Neuron (in vitro differentiated cells): Measurements from ENCODE around the gene PSMB3.
A peak's percentile ranks its signal among the peaks of the same experiment; 100 is the strongest.

Source experiments
- H2AFZ ChIP-seq: one replicate; pipeline ENCODE4 v1.6.1; 2013; ENCODE audit warnings: low read depth, mild to moderate bottlenecking, inconsistent platforms, low read length, moderate library complexity
- H3K27me3 ChIP-seq: one replicate; pipeline ENCODE4 v1.6.1; 2013; ENCODE audit warnings: low read length; ENCODE audit not compliant: insufficient read depth
- H3K36me3 ChIP-seq: one replicate; pipeline ENCODE4 v1.6.1; 2013; ENCODE audit warnings: low read length; ENCODE audit not compliant: insufficient read depth
- H3K4me1 ChIP-seq: one replicate; pipeline ENCODE4 v1.6.1; 2013; ENCODE audit warnings: low read length; ENCODE audit not compliant: insufficient read depth
- H3K4me3 ChIP-seq: 2 replicates; pipeline ENCODE4 v1.5.1; 2013; ENCODE audit warnings: mild to moderate bottlenecking, low read length, moderate library complexity
- H3K9me3 ChIP-seq: one replicate; pipeline ENCODE4 v1.6.1; 2013; ENCODE audit warnings: low read length

Gene PSMB3

GRCh38 chr17:38746004-38746848 is 6.3 kb upstream of the PSMB3 start:
- H3K27me3 ChIP-seq = no peaks in the 10 kb centered on the region
- H3K9me3 ChIP-seq = no peaks in the 10 kb centered on the region
- no peak overlapping the region for H2AFZ ChIP-seq
- peaks cover 56% of the 10 kb centered on the region for H3K4me1 ChIP-seq
- peak overlapping the region; percentile 67 for H3K4me3 ChIP-seq
- peaks cover 2% of the 10 kb centered on the region for H3K36me3 ChIP-seq

DNA sequence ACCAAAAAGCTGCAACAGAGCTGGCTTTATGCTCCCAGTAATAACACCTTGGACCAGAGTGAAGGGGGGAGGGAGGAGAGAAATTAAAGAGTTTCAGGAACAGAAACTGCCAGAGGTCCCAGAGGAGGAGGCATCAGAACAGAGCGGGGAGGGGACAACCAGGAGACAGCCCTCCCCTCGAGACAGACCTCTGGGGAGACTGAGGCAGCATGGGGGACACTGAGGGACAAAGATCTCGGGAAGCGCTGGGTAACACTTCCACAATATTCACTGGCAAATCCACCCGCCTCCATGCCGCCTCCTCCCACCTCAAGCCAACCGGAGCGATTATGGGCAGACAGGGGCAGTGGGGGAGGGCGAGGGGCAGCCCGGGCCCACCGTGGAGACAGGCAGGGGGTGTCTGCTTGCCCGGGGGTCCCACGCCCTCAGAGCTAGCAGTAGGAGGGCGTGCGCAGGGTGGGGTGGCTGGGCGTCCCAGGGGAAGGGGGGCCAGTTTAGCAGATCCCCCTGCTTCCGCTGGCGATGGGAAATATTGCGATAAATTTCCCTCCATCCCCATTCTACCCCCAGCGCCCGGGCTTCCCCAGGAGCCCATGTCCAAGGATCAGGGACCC is 5.6 kb upstream of the PSMB3 start:
- H3K4me1 ChIP-seq = peaks cover 51% of the 10 kb centered on the region
- H3K27me3 ChIP-seq = no peaks in the 10 kb centered on the region
- peaks cover 2% of the 10 kb centered on the region for H3K36me3 ChIP-seq
- peak overlapping the region; percentile 67 for H3K4me3 ChIP-seq
- H3K9me3 ChIP-seq = no peaks in the 10 kb centered on the region
- H2AFZ ChIP-seq = no peak overlapping the region

GRCh38 chr17:38747463-38748148 is 4.9 kb upstream of the PSMB3 start:
- peak overlapping the region; percentile 67 for H3K4me3 ChIP-seq
- H3K4me1 ChIP-seq = peaks cover 44% of the 10 kb centered on the region
- no peaks in the 10 kb centered on the region for H3K9me3 ChIP-seq
- H3K27me3 ChIP-seq = no peaks in the 10 kb centered on the region
- H3K36me3 ChIP-seq = peaks cover 2% of the 10 kb centered on the region
- peak overlapping the region; percentile 57 for H2AFZ ChIP-seq

DNA sequence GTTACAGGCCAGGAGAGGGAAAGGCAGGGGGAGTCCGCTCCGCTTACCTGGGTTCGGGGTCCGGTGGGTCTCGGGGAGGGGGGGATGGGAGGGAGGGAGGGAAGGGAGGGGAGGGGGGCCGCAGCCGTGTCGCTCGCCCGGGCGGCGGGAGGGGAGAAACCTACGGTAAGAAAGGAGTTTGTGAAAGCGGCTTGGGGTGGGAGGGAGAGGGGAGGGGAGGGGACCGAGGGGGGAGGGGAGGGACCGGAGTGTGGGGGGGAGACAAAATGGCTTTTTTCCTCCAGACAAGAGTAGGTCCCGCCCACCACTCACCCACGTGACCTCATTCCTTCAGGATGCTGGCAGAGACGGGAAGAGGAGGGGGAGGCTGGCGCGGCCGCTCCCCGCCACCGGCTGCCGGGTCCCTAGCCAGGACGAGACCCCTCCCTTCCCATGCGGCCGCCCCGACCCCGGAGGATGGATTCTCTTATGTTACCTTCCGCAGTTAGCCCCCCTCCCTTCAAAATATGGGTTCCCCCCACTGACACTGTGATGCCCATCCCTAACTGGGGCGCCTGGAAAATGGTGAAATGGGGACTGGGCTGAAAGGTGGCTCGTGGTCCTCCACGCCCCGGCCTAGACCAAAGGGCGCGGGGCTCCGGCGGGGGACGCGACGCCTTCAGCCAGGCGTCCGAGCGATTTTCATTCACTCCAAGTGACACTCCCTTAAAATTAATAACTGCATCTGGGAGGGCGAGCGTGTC is 4.2 kb upstream of the PSMB3 start, which contains the start of gene PCGF2:
TSS of gene PCGF2 (minus strand) at position 188 of the 743 bp plus-strand sequence. CDS start 7,934 bp downstream, outside the sequence.
- Histone ChIP-seq H3K27me3 (no peaks in the 10 kb centered on the region), H3K4me3 (peak within 1 kb of the TSS; percentile 67), H3K9me3 (no peaks in the 10 kb centered on the region), H2AFZ (peak within 1 kb of the TSS; percentile 57), H3K36me3 (peaks cover 2% of the 10 kb centered on the region), H3K4me1 (peaks cover 41% of the 10 kb centered on the region)

DNA sequence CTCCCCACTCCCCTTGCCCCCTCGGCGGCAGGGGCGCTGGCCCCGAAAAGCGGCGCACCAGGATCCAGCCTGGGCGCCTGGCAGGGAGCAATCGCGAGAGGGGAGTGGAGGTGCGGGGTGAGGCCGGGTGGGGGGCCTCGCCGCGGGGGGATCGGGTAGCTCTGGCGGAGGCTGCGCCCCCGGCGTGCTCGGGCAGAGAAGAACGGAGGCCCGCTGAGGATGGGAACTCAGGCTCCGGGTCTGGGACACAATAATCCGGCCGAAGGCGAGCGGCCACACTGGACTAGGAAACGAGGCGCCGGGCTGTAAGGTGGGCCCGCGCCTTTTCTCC is 3.7 kb upstream of the PSMB3 start:
- Histone ChIP-seq H3K36me3 (peaks cover 3% of the 10 kb centered on the region), H3K9me3 (no peaks in the 10 kb centered on the region), H3K4me3 (peak overlapping the region; percentile 67), H3K4me1 (peaks cover 40% of the 10 kb centered on the region), H3K27me3 (no peaks in the 10 kb centered on the region), H2AFZ (peak overlapping the region; percentile 38)

DNA sequence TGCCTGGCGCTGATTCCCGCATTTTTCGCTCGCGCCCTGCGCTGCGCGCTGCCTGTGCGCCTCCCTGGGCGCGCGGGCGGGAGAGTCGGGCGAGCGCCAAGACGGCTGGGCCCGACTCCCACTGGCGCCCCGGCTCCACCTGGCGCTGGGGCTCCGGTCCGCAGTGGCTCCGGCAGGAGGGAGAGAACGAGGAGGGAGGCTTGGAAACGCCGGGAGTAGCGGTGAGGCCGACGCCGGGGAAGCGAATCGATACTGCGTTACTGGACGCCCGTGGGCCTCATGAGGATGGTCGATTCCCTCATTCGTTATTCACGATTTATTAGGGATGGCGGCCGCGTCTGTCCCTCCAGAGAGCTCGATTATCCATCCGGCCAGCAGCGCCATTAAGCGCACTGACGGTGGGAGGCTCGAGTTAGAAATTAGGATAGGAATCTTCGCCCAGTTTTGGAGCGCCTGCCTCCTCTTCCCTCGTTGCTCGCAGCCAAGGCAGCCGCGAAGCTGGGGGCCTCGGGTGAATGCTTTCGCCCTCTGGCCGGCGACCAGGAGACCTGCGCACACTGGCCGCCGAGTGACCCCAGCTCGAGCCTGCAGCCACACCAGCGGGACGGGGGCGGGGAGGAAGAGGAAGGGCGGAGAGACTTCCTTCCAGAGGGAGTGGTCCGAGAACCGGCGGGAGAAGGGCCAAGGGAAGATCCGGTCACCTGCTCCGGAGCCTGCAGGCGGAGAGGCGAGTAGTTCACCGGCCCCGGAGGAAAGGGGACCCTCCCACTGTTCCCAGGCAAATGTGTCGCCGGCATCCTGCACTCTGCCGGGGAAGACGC is 3.1 kb upstream of the PSMB3 start:
- H3K9me3 ChIP-seq = no peaks in the 10 kb centered on the region
- H2AFZ ChIP-seq = peak overlapping the region; percentile 38

DNA sequence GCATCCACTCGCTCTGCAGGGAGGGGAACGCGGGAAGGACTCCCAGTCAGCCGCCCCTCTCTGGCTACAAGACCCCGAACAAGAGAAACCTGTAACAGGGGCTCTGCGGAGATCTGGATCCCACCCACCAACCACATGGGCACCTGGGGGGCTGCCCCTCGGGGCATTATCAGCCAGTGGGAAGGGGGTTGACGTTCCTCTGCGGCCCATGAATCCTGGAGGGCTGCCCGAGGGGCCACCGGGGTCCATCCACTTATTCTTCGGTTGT is 2.6 kb upstream of the PSMB3 start:
- H3K36me3 ChIP-seq = peaks cover 5% of the 10 kb centered on the region
- H3K27me3 ChIP-seq = no peaks in the 10 kb centered on the region
- H3K4me3 ChIP-seq = peak overlapping the region; percentile 67
- H3K9me3 ChIP-seq = no peaks in the 10 kb centered on the region
- peaks cover 40% of the 10 kb centered on the region for H3K4me1 ChIP-seq
- H2AFZ ChIP-seq = peak overlapping the region; percentile 38

More for the DNA sequence above, 3.1 kb upstream of the PSMB3 start:
- Histone ChIP-seq H3K4me3 (peak overlapping the region; percentile 67), H3K4me1 (peaks cover 40% of the 10 kb centered on the region), H3K36me3 (peaks cover 2% of the 10 kb centered on the region), H3K27me3 (no peaks in the 10 kb centered on the region)

- peak overlapping the region; percentile 67 for H3K4me3 ChIP-seq
- H3K9me3 ChIP-seq = no peaks in the 10 kb centered on the region
- peak overlapping the region; percentile 38 for H2AFZ ChIP-seq
- peaks cover 37% of the 10 kb centered on the region for H3K4me1 ChIP-seq
- peaks cover 5% of the 10 kb centered on the region for H3K36me3 ChIP-seq
- no peaks in the 10 kb centered on the region for H3K27me3 ChIP-seq
Observed at GRCh38 chr17:38750312-38751121, 2.0 kb upstream of the PSMB3 start.

GRCh38 chr17:38751144-38751807 is 1.3 kb upstream of the PSMB3 start:
- Histone ChIP-seq H3K9me3 (no peaks in the 10 kb centered on the region), H3K27me3 (no peaks in the 10 kb centered on the region), H3K4me1 (peaks cover 30% of the 10 kb centered on the region), H3K36me3 (peaks cover 12% of the 10 kb centered on the region), H2AFZ (no peak overlapping the region), H3K4me3 (peak overlapping the region; percentile 67)

GRCh38 chr17:38751808-38752307 is 683 bp upstream of the PSMB3 start:
- Histone ChIP-seq H2AFZ (peak overlapping the region; percentile 35), H3K27me3 (no peaks in the 10 kb centered on the region), H3K36me3 (peaks cover 15% of the 10 kb centered on the region), H3K4me3 (peak overlapping the region; percentile 67), H3K4me1 (peaks cover 24% of the 10 kb centered on the region), H3K9me3 (no peaks in the 10 kb centered on the region)

GRCh38 chr17:38753071-38753506 is 548 bp downstream of the PSMB3 start:
- Histone ChIP-seq H3K4me3 (peak overlapping the region; percentile 67), H3K9me3 (no peaks in the 10 kb centered on the region), H3K27me3 (no peaks in the 10 kb centered on the region), H3K4me1 (peaks cover 21% of the 10 kb centered on the region), H2AFZ (no peak overlapping the region), H3K36me3 (peaks cover 18% of the 10 kb centered on the region)
